Keratinocyte (primary cell): ENCODE data around the gene PSMB1.

Experiments
- CTCF ChIP-seq, 3 experiments: IDR thresholded peaks in 1 of 3; conservative IDR thresholded peaks in 1 of 3; optimal IDR thresholded peaks in 1 of 3; 2 replicates in 2 of 3; 3 replicates in 1 of 3; pipeline versions ENCODE3 to v1.5.1; 2011; ENCODE audit warnings: low read length in 3 of 3, mild to moderate bottlenecking in 3 of 3, moderate library complexity in 2 of 3, control low read depth in 1 of 3, inconsistent platforms in 1 of 3; ENCODE audit not compliant: insufficient read depth in 2 of 3; ENCODE audit errors: extremely low read depth in 1 of 3
- EZH2 ChIP-seq: IDR thresholded peaks from one replicate; pipeline ENCODE4 v1.6.1; 2012; ENCODE audit warnings: inconsistent platforms, mild to moderate bottlenecking, low read length, moderate library complexity

GRCh38 chr6:170583756-170584180 is 30.7 kb upstream of the PSMB1 start:
- no peak for TF ChIP-seq CTCF (optimal IDR thresholded peaks at IDR 0.05 in 1 of 3, IDR thresholded peaks at IDR 0.05 in 1 of 3, conservative IDR thresholded peaks at IDR 0.05 in 1 of 3; ENCODE audit: extremely low read depth in 1 of 3, insufficient read depth in 2 of 3, low read length in 3 of 3)
- TF ChIP-seq EZH2, result no peak
